GM19238 (cell line): ENCODE data around the gene ZNF780B.
A peak's percentile ranks its signal among the peaks of the same experiment; 100 is the strongest.
"Not testable (repeated sequence)": the region's sequence is repeated elsewhere in the genome, so short reads cannot be mapped to it uniquely, and the experiment has no call there.

Experiments used
- DNase-seq: peaks from one replicate; pipeline ENCODE4 v3.0.0; 2011; ENCODE audit warnings: low spot score; ENCODE audit not compliant: insufficient read length

Gene ZNF780B

DNA sequence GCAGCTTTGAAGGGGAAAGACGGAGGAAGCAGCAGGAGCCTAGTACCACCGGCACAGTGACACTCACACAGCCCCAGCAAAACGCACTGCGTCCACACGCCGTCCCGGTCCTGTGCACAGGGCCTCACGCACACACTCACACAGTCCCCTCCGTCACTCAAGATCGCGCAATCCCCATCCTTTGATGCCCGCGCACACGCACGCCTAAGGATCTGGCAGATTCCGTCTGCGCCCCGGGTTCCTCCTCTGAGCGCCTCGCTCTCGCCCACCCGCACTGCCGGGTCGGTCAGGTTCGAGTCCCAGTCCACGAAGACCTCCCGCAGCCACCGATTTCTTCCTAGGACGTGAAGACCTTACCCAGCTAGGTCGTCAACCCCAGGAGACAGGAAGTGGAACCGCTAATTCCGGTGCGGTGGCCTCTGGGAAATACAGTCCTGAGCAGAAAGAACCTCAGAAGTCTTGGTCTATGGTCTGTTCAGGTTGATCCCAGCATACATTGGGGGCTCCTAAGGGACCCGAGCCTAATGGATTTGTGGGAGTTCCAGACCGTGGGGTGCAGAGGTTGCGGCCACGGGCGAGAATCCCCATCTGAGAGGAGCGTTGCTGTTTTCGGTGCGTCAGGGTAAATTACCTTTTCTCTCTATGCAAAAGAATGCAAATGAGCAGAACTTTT, at the start of gene ZNF780B:
Gene ZNF780B (minus strand): TSS at position 400 of the 673 bp plus-strand sequence. CDS start 5,899 bp downstream, outside the sequence.
- peak; percentile 63 for DNase-seq

DNA sequence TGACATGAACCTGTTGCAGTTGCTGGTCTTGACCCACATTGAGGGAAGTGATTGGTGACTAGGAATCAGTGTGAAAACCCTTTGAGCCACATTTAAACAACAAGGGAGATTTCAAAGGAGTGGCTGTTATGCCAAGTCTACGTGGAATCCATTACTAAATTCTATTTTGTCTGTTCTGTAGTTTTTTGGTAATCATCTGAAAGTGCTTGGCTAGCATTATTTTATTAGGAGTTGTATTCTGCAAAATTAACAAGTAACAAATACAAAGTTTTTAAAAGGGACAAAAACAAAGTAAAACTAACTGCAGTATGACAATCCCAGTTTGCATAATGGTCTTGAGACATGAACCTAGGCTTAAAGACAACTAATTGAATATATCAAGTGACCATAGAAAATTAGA, 48.7 kb upstream of the ZNF780B start:
- DNase-seq = no peak

GRCh38 chr19:40103600-40103999, 47.6 kb upstream of the ZNF780B start:
- no peak for DNase-seq

DNA sequence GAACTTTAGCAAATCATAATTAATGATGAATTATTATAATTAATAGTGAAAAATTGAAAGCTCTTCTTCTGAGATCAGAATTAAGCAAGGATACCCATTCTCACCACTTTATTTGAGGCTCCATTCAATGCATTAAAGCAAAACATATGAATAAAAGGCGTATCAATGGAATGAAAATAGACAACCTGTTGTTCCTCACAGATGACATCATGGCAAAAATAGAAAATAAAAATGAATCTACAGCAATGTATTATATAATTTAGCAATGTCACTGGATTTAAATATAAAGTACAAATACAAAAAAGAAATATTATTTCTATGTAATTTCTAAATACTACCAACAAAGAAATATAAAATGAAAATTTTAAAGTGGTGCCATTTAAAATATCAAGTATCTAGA, 45.8 kb upstream of the ZNF780B start:
- no peak for DNase-seq

DNA sequence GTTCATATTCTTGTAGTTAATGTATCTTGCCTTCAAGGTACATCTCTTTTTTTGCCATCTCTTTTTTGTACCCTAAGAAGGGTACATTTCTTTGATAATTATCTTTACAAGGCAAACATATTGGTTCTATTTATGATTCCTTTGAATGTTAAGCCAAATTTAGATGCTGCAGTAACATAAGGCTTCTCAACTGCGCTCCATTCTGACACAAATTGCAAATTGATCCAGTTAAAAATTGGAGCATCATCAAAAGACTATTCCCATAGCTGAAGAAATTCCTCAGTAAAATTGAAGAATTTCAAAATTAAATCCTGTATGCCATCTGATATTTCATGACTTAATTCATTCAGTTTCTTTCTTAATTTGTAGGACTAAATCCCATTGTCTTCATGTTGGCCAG, 37.4 kb upstream of the ZNF780B start:
- DNase-seq = no peak

DNA sequence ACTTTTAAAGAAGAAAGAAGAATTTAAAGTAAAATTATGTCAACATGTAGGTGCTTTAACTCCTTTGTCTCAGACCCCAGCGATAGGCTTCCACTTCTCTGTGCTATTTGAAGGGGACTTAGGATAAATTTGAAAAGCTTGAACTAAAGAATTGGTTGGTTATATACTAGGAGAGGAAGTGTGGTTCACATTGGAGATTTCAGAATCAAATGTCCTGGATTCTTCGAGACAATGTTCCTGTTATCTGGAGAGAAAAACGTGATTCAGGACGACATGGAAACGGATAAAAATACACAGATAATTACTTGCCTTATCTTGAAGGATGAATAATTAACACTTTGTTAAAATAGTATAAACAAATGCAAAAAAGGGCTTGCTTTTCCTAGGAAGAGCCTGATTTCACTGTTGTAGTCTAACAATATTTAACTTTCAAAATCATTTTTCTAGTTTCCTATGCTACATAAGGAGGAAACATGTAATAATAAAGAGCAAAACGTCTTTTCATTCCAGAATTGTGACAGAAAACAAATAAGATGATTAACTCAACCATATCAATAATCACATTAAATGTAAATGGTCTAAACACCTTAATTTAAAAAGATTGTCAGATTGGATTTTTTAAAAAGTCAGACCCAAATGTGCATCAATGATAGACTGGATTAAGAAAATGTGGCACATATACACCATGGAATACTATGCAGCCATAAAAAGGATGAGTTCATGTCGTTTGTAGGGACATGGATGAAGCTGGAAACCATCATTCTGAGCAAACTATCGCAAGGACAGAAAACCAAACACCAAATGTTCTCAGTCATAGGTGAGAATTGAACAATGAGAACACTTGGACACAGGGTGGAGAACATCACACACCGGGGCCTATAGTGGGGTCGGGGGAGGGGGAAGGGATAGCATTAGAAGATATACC, 35.4 kb upstream of the ZNF780B start:
- DNase-seq = no peak

- peak; percentile 55 for DNase-seq
Observed at GRCh38 chr19:40090241-40091204, 34.5 kb upstream of the ZNF780B start, which contains the start of gene ZNF780A. Gene ZNF780A, minus strand, starts transcription at chr19:40090943. Its CDS starts 6,190 bp downstream, at chr19:40084753.

GRCh38 chr19:40089462-40089861, 33.4 kb upstream of the ZNF780B start:
- no peak for DNase-seq

- DNase-seq = no peak
Observed at GRCh38 chr19:40088299-40089047, 32.4 kb upstream of the ZNF780B start.

GRCh38 chr19:40084948-40085347, 28.9 kb upstream of the ZNF780B start:
- no peak for DNase-seq

DNA sequence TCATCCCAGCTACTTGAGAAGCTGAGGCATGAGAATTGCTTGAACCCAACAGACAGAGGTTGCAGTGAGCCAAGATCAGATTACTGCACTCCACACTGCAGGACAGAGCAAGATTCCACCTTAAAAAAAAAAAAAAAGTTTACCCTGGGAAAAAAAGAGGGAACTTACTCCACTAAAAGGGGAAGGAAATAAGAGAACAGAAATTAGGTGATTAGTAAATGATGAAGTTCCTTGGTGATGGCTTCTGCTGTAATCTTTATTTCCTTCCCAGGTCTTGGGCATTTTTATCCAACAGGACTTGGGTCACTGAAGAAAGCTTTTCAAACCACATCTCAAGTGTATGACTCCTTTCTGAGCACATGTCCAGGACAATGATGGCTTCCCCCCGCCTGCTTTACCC, 25.4 kb upstream of the ZNF780B start:
- DNase-seq = no peak

DNA sequence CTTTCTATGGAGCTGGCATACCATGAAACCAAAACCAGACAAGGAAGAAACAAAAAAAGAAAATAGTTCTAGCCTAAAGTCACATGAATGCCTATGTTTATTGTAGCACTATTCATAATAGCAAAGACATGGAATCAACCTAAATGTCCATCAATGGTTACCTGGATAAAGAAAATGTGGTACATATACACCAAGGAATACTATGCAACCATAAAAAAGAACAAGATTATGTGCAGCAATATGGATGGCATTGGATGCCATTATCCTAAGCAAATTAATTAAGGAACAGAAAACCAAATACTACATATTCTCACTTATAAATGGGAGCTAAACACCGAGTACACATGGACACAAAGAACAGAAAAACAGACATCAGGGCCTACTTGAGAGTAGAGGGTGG, 24.3 kb upstream of the ZNF780B start:
- DNase-seq = no peak

DNA sequence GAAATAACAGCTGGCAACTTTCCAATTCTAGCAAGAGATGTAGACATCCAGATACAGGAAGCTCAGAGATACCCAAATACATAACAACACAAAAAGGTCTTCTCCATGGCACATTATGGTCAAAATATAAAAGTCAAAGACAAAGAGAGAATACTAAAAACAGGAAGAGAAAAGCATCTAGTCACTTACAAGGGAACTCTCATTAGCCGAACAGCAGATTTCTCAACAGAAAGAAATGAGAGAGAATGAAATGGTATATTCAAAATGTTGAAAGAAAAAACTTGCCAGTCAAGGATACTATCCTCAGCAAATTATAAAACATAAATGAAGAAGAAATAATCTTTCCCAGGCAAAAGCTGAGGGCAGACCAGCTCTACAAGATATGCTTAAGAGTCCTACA, 22.3 kb upstream of the ZNF780B start:
- no peak for DNase-seq

- no peak for DNase-seq
Observed at GRCh38 chr19:40070058-40070457, 14.0 kb upstream of the ZNF780B start.

GRCh38 chr19:40059624-40060023, 3.6 kb upstream of the ZNF780B start:
- no peak for DNase-seq

DNA sequence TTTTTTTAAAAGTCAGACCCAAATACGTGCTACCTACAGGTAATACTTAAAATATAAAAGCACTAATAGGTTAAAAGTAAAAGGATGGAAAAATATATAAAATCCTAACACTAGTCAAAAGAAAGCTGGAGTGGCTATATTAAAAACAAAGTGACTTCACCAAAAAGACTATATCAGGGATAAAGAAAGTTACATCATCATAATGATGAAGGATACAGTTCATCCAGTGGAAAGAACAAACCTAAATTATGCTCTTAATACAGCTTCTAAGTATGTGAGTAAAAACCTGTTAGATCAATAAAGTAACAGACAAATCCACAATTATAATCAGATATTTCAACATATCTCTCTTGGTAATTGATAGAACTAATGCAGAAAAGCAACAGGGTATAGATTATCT, 1.1 kb upstream of the ZNF780B start:
- no peak for DNase-seq

- no peak for DNase-seq
Observed at GRCh38 chr19:40056505-40056904, 474 bp upstream of the ZNF780B start.

GRCh38 chr19:40055049-40055448, 982 bp downstream of the ZNF780B start:
- DNase-seq = no peak

- DNase-seq = no peak
Observed at GRCh38 chr19:40054632-40055031, 1.4 kb downstream of the ZNF780B start.

DNA sequence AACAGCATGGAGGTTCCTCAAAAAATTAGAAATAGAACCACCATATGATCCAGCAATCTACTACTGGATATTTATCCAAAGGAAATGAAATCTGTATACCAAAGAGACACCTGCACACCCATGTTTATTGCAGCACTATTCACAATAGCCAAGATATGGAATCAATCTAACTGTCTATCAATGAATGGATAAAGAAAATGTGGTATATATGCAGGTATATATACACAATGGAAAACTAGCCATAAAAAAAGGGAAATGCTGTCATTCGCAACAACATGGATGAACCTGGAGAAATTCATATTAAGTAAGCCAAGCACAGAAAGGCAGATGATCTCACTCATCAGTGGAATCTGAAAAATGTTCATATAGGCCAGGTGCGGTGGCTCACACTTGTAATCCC, 2.5 kb downstream of the ZNF780B start:
- no peak for DNase-seq

DNA sequence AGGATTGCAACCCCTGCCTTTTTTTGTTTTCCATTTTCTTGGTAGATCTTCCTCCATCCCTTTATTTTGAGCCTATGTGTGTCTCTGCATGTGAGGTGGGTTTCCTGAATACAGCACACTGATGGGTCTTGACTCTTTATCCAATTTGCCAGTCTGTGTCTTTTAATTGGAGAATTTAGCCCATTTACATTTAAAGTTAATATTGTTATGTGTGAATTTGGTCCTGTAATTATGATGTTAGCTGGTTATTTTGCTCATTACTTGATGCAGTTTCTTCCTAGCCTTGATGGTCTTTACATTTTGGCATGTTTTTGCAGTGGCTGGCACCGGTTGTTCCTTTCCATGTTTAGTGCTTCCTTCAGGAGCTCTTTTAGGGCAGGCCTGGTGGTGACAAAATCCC, 14.3 kb downstream of the ZNF780B start:
- not testable (repeated sequence) for DNase-seq
